Panc1 (cell line): Measurements from ENCODE around the gene FOXD2. TPM values are rescaled to one million over a fixed set of nuclear protein-coding genes. Genes with fewer than 3 reads are reported as not detected.

ENCODE experiments used
- ATAC-seq: fragments of 200-7000 bp; cut with Tn5 transposase; 2 replicates; pipeline ENCODE4 v1.9.1; 2020; ENCODE audit warnings: mild to moderate bottlenecking, moderate library complexity
- BruUV-seq: library from RNA; stranded (reverse); fragments of 400-500 nt; replicated peaks from 2 replicates; lab custom pipeline; 2021; lab: Mats Ljungman, UMichigan
- CTCF ChIA-PET: fragments of 300-600 bp; sonication (Branson Sonifier 250); formaldehyde crosslinking; loops from one replicate; lab custom pipeline; 2022; ENCODE audit warnings: antibody characterized with exemption; lab: Charles Lee
- POLR2A ChIA-PET: fragments of 300-600 bp; sonication (Branson Sonifier 250); formaldehyde crosslinking; loops from one replicate; lab custom pipeline; 2022; ENCODE audit warnings: antibody characterized with exemption; lab: Charles Lee
- DNase-seq: peaks from one replicate; pipeline ENCODE4 v3.0.0-alpha.2; 2010; ENCODE audit warnings: low read depth, low spot score
- H3K27ac ChIP-seq: 2 replicates; pipeline ENCODE4 v1.5.1; 2011; ENCODE audit warnings: mild to moderate bottlenecking, low read length, inconsistent platforms
- H3K27me3 ChIP-seq: fragments of 200-500 bp; sonication (Bioruptor generic); 2 replicates; pipeline ENCODE4 v1.6.0; 2014; ENCODE audit warnings: low read length, inconsistent platforms; ENCODE audit not compliant: control insufficient read depth, insufficient read depth
- H3K36me3 ChIP-seq: fragments of 200-500 bp; sonication (Bioruptor generic); 2 replicates; pipeline ENCODE4 v1.5.1; 2014; ENCODE audit warnings: inconsistent platforms, mild to moderate bottlenecking, low read length, moderate library complexity; ENCODE audit not compliant: control insufficient read depth, insufficient read depth
- H3K4me1 ChIP-seq: 2 replicates; pipeline ENCODE4 v1.5.1; 2011; ENCODE audit warnings: inconsistent platforms, mild to moderate bottlenecking, low read length, moderate library complexity; ENCODE audit not compliant: control insufficient read depth, insufficient read depth
- H3K4me3 ChIP-seq, 2 experiments: 2 replicates each; pipeline ENCODE4 v1.5.1; 2011 to 2012; ENCODE audit warnings: low read depth in 2 of 2, low read length in 2 of 2, mild to moderate bottlenecking in 2 of 2, inconsistent platforms in 1 of 2, moderate library complexity in 1 of 2
- H3K9me3 ChIP-seq: fragments of 200-500 bp; sonication (Bioruptor generic); 2 replicates; pipeline ENCODE4 v1.5.1; 2014; ENCODE audit warnings: low read depth, mild to moderate bottlenecking, inconsistent platforms, low read length, moderate library complexity; ENCODE audit not compliant: control insufficient read depth, insufficient read depth
- CTCF ChIP-seq: fragments of 450-650 bp; IDR thresholded peaks from 2 replicates; pipeline ENCODE4 v1.5.1; 2017; ENCODE audit warnings: mild to moderate bottlenecking
- POLR2AphosphoS5 ChIP-seq: IDR thresholded peaks from 2 replicates; pipeline ENCODE4 v1.6.1; 2012; ENCODE audit warnings: mild to moderate bottlenecking, low read depth, low read length, moderate library complexity
- SIN3A ChIP-seq: IDR thresholded peaks from 2 replicates; pipeline ENCODE4 v1.6.1; 2012; ENCODE audit warnings: low read depth, mild to moderate bottlenecking, low read length, moderate library complexity, borderline replicate concordance; ENCODE audit not compliant: insufficient read depth
- TCF7L2 ChIP-seq: IDR thresholded peaks from 2 replicates; pipeline ENCODE4 v1.6.1; 2011; ENCODE audit warnings: mild to moderate bottlenecking, low read depth, low read length, inconsistent platforms
- in situ Hi-C: cut with HindIII; loops from 2 replicates; pipeline ENCODE4 v1.10.0; 2016; ENCODE audit warnings: low sequenced_read_pairs, low pct_unique_long_range_greater_than_20kb
- intact Hi-C: fragments of 100-400 bp; cut with micrococcal nuclease; formaldehyde crosslinking; loops from one replicate; pipeline ENCODE4 v1.10.0; 2022; ENCODE audit not compliant: unreplicated experiment
- total RNA-seq: library from RNA; stranded (reverse); gene quantifications from one replicate; pipeline ENCODE4 v1.2.1, GENCODE V29; 2021; ENCODE audit not compliant: unreplicated experiment
- TF ChIP-seq, protein P1 (sequence below), 2 experiments: IDR thresholded peaks; 2 replicates each; pipeline ENCODE4 v1.6.1; 2011 to 2012; ENCODE audit warnings: low read depth in 2 of 2, control low read depth in 1 of 2, low read length in 1 of 2, mild to moderate bottlenecking in 1 of 2, moderate library complexity in 1 of 2; ENCODE audit not compliant: insufficient read depth in 1 of 2

FOXD2 gene
- total RNA-seq, 1 experiment from 2014 or later = 2.2 TPM

DNA sequence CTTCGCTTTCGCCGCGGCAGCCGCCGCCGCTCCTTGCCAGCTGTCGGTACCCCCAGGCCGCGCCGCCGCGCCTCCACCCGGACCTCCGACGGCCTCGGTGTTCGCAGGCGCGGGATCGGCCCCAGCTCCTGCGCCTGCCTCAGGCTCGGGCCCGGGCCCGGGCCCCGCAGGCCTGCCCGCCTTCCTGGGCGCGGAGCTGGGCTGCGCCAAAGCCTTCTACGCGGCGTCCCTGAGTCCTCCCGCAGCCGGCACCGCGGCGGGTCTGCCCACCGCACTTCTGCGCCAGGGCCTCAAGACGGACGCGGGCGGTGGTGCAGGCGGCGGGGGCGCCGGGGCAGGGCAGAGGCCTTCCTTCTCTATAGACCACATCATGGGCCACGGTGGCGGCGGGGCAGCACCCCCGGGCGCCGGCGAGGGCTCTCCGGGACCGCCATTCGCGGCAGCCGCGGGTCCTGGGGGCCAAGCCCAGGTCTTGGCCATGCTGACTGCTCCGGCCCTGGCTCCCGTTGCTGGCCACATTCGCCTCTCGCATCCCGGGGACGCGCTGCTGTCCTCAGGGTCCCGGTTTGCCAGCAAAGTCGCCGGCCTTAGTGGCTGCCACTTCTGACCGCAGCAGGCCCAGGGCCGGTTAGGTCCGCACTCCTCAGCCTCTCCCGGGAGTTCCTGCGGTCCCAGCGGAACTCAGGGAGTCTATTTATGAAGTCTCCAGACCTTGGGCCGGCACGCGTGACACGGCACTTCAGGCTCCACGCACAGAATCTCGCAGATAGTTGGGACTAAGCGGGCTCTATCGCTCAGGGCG, 1.4 kb downstream of the FOXD2 start:
- no peaks in the 10 kb centered on the region for H3K27me3 ChIP-seq
- ATAC-seq (no peak), DNase-seq (no peak)
- CTCF ChIA-PET = interaction anchor here (0.6 kb wide), 1 partner anchor 623 kb away, joined by 4 read pairs; no protein-coding TSS in a partner anchor
- no peak overlapping the region; a peak in 1 of 4 replicates for H3K4me3 ChIP-seq
- no peak overlapping the region for H3K27ac ChIP-seq
- intact Hi-C loops = no loop called here
- BruUV-seq = no TSS peak
- POLR2A ChIA-PET = no interaction called here
- H3K9me3 ChIP-seq = no peaks in the 10 kb centered on the region
- H3K4me1 ChIP-seq = peaks cover 22% of the 10 kb centered on the region
- in situ Hi-C loops = no loop called here
- TF ChIP-seq, protein P1, sequence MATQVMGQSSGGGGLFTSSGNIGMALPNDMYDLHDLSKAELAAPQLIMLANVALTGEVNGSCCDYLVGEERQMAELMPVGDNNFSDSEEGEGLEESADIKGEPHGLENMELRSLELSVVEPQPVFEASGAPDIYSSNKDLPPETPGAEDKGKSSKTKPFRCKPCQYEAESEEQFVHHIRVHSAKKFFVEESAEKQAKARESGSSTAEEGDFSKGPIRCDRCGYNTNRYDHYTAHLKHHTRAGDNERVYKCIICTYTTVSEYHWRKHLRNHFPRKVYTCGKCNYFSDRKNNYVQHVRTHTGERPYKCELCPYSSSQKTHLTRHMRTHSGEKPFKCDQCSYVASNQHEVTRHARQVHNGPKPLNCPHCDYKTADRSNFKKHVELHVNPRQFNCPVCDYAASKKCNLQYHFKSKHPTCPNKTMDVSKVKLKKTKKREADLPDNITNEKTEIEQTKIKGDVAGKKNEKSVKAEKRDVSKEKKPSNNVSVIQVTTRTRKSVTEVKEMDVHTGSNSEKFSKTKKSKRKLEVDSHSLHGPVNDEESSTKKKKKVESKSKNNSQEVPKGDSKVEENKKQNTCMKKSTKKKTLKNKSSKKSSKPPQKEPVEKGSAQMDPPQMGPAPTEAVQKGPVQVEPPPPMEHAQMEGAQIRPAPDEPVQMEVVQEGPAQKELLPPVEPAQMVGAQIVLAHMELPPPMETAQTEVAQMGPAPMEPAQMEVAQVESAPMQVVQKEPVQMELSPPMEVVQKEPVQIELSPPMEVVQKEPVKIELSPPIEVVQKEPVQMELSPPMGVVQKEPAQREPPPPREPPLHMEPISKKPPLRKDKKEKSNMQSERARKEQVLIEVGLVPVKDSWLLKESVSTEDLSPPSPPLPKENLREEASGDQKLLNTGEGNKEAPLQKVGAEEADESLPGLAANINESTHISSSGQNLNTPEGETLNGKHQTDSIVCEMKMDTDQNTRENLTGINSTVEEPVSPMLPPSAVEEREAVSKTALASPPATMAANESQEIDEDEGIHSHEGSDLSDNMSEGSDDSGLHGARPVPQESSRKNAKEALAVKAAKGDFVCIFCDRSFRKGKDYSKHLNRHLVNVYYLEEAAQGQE (IDR thresholded peaks at IDR 0.05; ENCODE audit: insufficient read depth in 1 of 2, low read depth in 2 of 2, low read length in 1 of 2) = no peak
- no peak for TF ChIP-seq TCF7L2
- no peak for TF ChIP-seq CTCF
- TF ChIP-seq SIN3A = no peak
- no peak for TF ChIP-seq POLR2AphosphoS5
- H3K36me3 ChIP-seq = no peaks in the 10 kb centered on the region; the same call in 1 of the 2 replicates

- H3K27me3 ChIP-seq = no peaks in the 10 kb centered on the region
- ATAC-seq = no peak
- no peak for TF ChIP-seq POLR2AphosphoS5
- TF ChIP-seq TCF7L2 = no peak
- TF ChIP-seq SIN3A = no peak
- TF ChIP-seq, protein P1 (IDR thresholded peaks at IDR 0.05; ENCODE audit: insufficient read depth in 1 of 2, low read depth in 2 of 2, low read length in 1 of 2) = no peak
- no peak for TF ChIP-seq CTCF
- H3K27ac ChIP-seq = no peak overlapping the region
- no peak overlapping the region for H3K4me3 ChIP-seq
- ChIA-PET POLR2A (no interaction called here), CTCF (no interaction called here)
- intact Hi-C loops (no loop called here), in situ Hi-C loops (no loop called here)
- H3K4me1 ChIP-seq = peaks cover 25% of the 10 kb centered on the region
- TSS peak; percentile 77 for BruUV-seq
- no peaks in the 10 kb centered on the region; the same call in 1 of the 2 replicates for H3K36me3 ChIP-seq
- H3K9me3 ChIP-seq = no peaks in the 10 kb centered on the region
- DNase-seq = no peak
Measured at GRCh38 chr1:47439819-47440598, 2.2 kb downstream of the FOXD2 start.
